A673 (cell line): ENCODE data around the gene HLA-G. TPM values are rescaled to one million over a fixed set of nuclear protein-coding genes. Genes with fewer than 3 reads are reported as not detected.
A peak's percentile ranks its signal among the peaks of the same experiment; 100 is the strongest.

Experiments
- BruUV-seq: library from RNA; stranded (reverse); fragments of 400-500 nt; replicated peaks from 2 replicates; lab custom pipeline; 2021; lab: Mats Ljungman, UMichigan
- CTCF ChIA-PET: fragments of 300-600 bp; sonication (Branson Sonifier 250); formaldehyde crosslinking; loops from one replicate; lab custom pipeline; 2022; ENCODE audit warnings: antibody characterized with exemption; lab: Charles Lee
- POLR2A ChIA-PET: fragments of 300-600 bp; sonication (Branson Sonifier 250); formaldehyde crosslinking; loops from one replicate; lab custom pipeline; 2022; ENCODE audit warnings: antibody characterized with exemption; ENCODE audit not compliant: low non-redundant PET; lab: Charles Lee
- DNase-seq: peaks from one replicate; pipeline ENCODE4 v3.0.0-alpha.2; 2015; ENCODE audit warnings: low spot score
- H3K27ac ChIP-seq: fragments of 200-600 bp; sonication (generic); 2 replicates; pipeline ENCODE4 v1.5.1; 2016; ENCODE audit warnings: mixed run types, low read depth, mild to moderate bottlenecking, mixed read lengths, antibody characterized with exemption, low read length; ENCODE audit not compliant: poor library complexity, severe bottlenecking
- H3K27me3 ChIP-seq: fragments of 200-600 bp; sonication (generic); replicated peaks from 2 replicates; pipeline ENCODE4 v1.6.1; 2017; ENCODE audit warnings: mixed run types, low read depth, mild to moderate bottlenecking, mixed read lengths, antibody characterized with exemption, low read length; ENCODE audit not compliant: insufficient read depth, poor library complexity
- H3K36me3 ChIP-seq: fragments of 200-600 bp; sonication (generic); 2 replicates; pipeline ENCODE4 v1.6.1; 2016; ENCODE audit warnings: mixed run types, mild to moderate bottlenecking, mixed read lengths, antibody characterized with exemption, low read length; ENCODE audit not compliant: insufficient read depth, poor library complexity, severe bottlenecking
- H3K4me1 ChIP-seq: fragments of 200-600 bp; sonication (generic); 2 replicates; pipeline ENCODE4 v1.6.1; 2017; ENCODE audit warnings: mixed run types, mild to moderate bottlenecking, mixed read lengths, antibody characterized with exemption, low read length; ENCODE audit not compliant: insufficient read depth, poor library complexity, severe bottlenecking
- H3K4me3 ChIP-seq: fragments of 200-600 bp; sonication (generic); 2 replicates; pipeline ENCODE4 v1.5.1; 2016; ENCODE audit warnings: low read depth, mixed run types, mild to moderate bottlenecking, mixed read lengths, low read length; ENCODE audit not compliant: poor library complexity, severe bottlenecking
- H3K9me3 ChIP-seq: fragments of 200-600 bp; sonication (generic); 2 replicates; pipeline ENCODE4 v1.6.1; 2016; ENCODE audit warnings: mixed run types, low read depth, mild to moderate bottlenecking, mixed read lengths, antibody characterized with exemption, low read length; ENCODE audit not compliant: poor library complexity, severe bottlenecking
- EZH2 ChIP-seq: fragments of 200-600 bp; sonication (generic); IDR thresholded peaks from 2 replicates; pipeline ENCODE4 v1.6.1; 2017; ENCODE audit warnings: borderline replicate concordance, low read depth, mild to moderate bottlenecking, mixed read lengths, antibody characterized with exemption, low read length; ENCODE audit not compliant: poor library complexity, severe bottlenecking
- intact Hi-C: fragments of 100-400 bp; cut with micrococcal nuclease; formaldehyde crosslinking; loops from one replicate; pipeline ENCODE4 v1.10.0; 2022; ENCODE audit not compliant: unreplicated experiment
- total RNA-seq: library from RNA; stranded (reverse); gene quantifications from 2 replicates; pipeline ENCODE4 v1.2.3, GENCODE V29; 2021
- TF ChIP-seq, protein P1 (sequence below): fragments of 300-800, 200-600 bp; sonication (generic); conservative IDR thresholded peaks from 2 replicates; pipeline ENCODE4 v1.5.1; 2017; ENCODE audit warnings: low read depth, mild to moderate bottlenecking, antibody characterized with exemption, low read length, moderate library complexity, mixed read lengths

HLA-G gene
- total RNA-seq, 1 experiment from 2014 or later = not detected

GRCh38 chr6:29847871-29848630 lies 20.4 kb downstream of the HLA-G start:
- peaks cover 67% of the 10 kb centered on the region for H3K27me3 ChIP-seq

GRCh38 chr6:29850011-29850553 lies 22.5 kb downstream of the HLA-G start:
- no peak for DNase-seq
- TF ChIP-seq, protein P1, sequence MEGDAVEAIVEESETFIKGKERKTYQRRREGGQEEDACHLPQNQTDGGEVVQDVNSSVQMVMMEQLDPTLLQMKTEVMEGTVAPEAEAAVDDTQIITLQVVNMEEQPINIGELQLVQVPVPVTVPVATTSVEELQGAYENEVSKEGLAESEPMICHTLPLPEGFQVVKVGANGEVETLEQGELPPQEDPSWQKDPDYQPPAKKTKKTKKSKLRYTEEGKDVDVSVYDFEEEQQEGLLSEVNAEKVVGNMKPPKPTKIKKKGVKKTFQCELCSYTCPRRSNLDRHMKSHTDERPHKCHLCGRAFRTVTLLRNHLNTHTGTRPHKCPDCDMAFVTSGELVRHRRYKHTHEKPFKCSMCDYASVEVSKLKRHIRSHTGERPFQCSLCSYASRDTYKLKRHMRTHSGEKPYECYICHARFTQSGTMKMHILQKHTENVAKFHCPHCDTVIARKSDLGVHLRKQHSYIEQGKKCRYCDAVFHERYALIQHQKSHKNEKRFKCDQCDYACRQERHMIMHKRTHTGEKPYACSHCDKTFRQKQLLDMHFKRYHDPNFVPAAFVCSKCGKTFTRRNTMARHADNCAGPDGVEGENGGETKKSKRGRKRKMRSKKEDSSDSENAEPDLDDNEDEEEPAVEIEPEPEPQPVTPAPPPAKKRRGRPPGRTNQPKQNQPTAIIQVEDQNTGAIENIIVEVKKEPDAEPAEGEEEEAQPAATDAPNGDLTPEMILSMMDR = no peak
- no peak for TF ChIP-seq EZH2
- H3K4me1 ChIP-seq = no peaks in the 10 kb centered on the region
- no peaks in the 10 kb centered on the region for H3K9me3 ChIP-seq
- CTCF ChIA-PET = no interaction called here
- H3K27ac ChIP-seq = no peak overlapping the region
- no peaks in the 10 kb centered on the region for H3K36me3 ChIP-seq
- peaks cover 59% of the 10 kb centered on the region for H3K27me3 ChIP-seq
- H3K4me3 ChIP-seq = no peak overlapping the region
- no TSS peak for BruUV-seq
- intact Hi-C loops = no loop called here
- POLR2A ChIA-PET = no interaction called here

More at GRCh38 chr6:29847871-29848630, 20.4 kb downstream of the HLA-G start:
- ChIA-PET CTCF (interaction anchor here (0.5 to 1.5 kb wide), 2 partner anchors 154 to 165 kb away, joined by 7 to 10 read pairs; no protein-coding TSS in a partner anchor), POLR2A (no interaction called here)
- BruUV-seq = no TSS peak
- intact Hi-C loops = loop anchor here (1.0 to 5.0 kb wide), 4 partner anchors 118 to 323 kb away; no protein-coding TSS in a partner anchor
- H3K27ac ChIP-seq = no peak overlapping the region
- TF ChIP-seq EZH2 = no peak
- TF ChIP-seq, protein P1 = peak; percentile 91
- no peaks in the 10 kb centered on the region for H3K36me3 ChIP-seq
- peak; percentile 66 for DNase-seq
- no peaks in the 10 kb centered on the region for H3K9me3 ChIP-seq
- no peak overlapping the region for H3K4me3 ChIP-seq
- no peaks in the 10 kb centered on the region for H3K4me1 ChIP-seq

DNA sequence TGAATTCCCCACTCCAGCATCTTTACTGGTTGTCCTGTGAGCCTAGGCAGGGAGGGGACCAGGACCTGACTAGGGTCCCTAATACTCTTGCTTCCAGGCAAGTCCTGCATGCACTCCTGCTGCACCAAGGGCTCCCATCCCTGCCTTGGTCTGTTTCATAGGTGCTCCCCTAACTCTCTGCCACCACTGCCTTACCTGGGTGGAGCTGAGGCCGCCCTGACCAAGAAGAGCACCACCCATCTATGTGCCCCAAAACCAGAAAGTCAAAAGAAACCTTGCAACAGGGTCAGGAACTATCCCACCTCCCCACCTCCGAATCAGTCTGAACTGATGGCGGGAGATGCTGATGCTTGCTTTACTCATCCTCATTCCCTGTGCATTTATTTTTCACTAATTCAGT lies 23.6 kb downstream of the HLA-G start:
- BruUV-seq = no TSS peak
- Histone ChIP-seq H3K4me1 (no peaks in the 10 kb centered on the region), H3K36me3 (no peaks in the 10 kb centered on the region), H3K9me3 (no peaks in the 10 kb centered on the region), H3K27ac (no peak overlapping the region), H3K27me3 (peaks cover 53% of the 10 kb centered on the region), H3K4me3 (no peak overlapping the region)
- POLR2A ChIA-PET = no interaction called here
- intact Hi-C loops = no loop called here
- DNase-seq = no peak
- CTCF ChIA-PET = no interaction called here
- TF ChIP-seq, protein P1 = no peak
- no peak for TF ChIP-seq EZH2
